Amniotic epithelial cell (primary cell): ENCODE results near the gene KPNA4.
A peak's percentile ranks its signal among the peaks of the same experiment; 100 is the strongest.
"Not testable (repeated sequence)": the region's sequence is repeated elsewhere in the genome, so short reads cannot be mapped to it uniquely, and the experiment has no call there.

Experiments used
- DNase-seq: peaks from one replicate; pipeline ENCODE4 v3.0.0-alpha.2; 2010; ENCODE audit warnings: low read depth

Gene KPNA4

GRCh38 chr3:160490166-160490565, 75.2 kb downstream of the KPNA4 start:
- no peak for DNase-seq

DNA sequence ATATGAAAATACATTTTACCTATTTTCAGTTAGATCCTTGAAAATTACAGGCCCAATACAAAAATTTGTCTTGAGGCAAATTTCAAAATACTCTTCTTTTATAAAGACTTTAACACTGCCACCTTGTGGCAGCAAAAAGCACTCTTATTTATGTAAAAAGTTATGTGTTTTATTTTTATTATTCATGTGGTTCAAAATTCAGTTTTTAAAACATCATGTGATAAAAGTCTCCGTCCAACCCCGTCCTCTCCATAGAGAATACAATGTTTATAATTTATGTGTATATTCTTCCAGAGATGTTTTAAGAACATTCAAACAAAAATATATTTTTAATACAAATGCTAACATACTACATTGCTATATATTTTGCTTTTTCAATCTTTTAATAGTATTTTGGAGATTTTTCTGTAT, 78.9 kb downstream of the KPNA4 start:
- peak; percentile 52 for DNase-seq

DNA sequence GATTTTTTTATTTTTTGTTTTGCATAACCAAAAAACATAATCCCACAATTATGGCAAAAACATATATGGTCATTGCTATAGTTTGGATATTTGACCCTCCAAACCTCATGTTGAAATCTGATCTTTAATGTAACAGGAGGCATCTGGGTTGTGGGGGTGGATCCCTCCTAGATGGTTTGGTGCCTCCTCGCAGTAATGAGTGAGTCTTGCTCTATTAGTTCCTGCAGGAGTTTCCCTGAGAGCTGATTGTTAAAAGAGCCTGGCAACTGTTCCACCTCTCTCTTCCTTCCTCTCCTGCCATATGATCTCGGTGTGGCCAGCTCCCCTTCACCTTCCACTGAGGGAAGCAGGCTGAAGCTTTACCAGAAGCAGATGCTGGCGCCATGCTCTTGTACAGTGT, 82.6 kb downstream of the KPNA4 start:
- no peak for DNase-seq

DNA sequence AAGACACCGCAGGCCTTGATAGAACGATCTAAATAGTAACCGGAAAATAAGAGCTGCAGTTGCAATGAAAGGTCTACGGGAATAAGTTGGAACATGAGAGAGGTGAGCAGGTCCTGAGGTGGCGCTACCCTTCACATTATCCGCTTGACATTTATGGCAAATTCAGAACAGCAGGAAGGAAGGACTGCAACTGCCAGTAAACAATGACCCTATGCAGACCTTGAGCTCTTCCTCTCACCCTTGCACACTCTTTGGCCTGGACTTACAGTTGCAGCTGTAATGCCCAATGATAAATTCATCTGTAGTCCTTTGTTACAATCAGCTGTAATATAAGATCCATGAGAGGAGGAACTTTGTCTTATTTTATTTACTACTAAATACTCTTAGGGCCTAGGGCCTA, 83.5 kb downstream of the KPNA4 start:
- DNase-seq, result no peak

- peak; percentile 12 for DNase-seq
Measured at GRCh38 chr3:160480931-160481330, 84.4 kb downstream of the KPNA4 start.

GRCh38 chr3:160479376-160479775, 86.0 kb downstream of the KPNA4 start:
- DNase-seq, result no peak

DNA sequence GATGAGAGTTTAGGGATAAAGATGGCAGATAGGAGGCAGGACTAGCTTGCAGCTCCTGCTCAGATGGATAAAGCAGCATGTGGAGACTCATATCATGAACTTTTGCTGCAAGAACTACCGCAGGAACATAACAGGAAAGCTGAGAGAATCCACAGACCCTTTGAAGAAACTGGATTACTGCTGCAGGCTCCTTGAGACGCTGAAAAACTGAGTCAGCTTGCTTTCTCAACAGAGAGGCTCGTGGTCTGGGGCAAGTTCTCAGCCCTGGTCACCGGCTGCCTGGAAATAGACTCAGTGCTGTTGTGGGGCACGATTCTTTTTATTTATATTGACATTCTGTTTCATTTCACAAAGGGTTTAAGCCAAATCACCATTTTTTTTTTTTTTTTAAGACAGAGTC, 87.0 kb downstream of the KPNA4 start:
- peak; percentile 91 for DNase-seq

- DNase-seq, result peak; percentile 62
Measured at GRCh38 chr3:160477750-160478149, 87.6 kb downstream of the KPNA4 start.

DNA sequence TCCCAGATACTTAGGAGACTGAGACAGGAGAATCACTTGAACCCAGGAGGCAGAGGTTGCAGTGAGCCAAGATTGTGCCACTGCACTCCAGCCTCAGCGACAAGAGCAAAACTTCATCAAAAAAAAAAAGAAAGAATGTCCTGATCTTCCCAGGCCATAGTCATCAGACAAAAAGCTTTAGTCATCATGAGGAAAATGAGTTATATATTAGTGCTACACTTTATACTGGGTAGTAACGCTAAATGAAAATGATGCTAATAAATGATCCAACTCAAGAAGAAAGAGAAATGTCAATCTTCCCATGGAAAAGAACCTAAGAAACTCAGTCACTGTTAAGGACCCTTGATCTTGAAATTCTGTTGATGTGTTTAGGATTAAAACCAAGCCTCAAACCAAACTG, 89.5 kb downstream of the KPNA4 start:
- DNase-seq, result no peak

GRCh38 chr3:160475153-160475552, 90.2 kb downstream of the KPNA4 start:
- no peak for DNase-seq

DNA sequence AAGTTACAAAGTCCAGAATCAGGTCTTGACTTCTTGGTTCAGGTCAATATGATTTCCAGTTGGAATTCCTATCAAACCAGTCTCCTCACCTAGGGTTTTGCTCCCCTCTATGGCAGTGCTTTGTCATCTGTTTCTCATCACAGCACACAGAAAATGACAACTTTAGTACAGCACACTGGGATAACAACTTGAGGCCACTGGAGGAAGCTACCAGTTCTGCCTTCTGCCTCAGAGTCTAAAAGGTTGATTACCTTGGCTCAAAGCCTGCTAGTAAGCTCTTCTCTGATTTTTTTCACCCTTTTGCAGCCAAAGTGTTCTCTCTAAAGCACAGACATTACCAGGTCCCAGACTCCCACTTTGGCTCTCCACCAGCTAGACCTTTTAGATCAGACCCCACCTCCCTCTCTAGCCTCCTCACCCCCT, 90.9 kb downstream of the KPNA4 start:
- no peak for DNase-seq

- peak; percentile 91 for DNase-seq
Measured at GRCh38 chr3:160473978-160474377, 91.4 kb downstream of the KPNA4 start.

GRCh38 chr3:160473221-160473620, 92.2 kb downstream of the KPNA4 start:
- peak; percentile 42 for DNase-seq

DNA sequence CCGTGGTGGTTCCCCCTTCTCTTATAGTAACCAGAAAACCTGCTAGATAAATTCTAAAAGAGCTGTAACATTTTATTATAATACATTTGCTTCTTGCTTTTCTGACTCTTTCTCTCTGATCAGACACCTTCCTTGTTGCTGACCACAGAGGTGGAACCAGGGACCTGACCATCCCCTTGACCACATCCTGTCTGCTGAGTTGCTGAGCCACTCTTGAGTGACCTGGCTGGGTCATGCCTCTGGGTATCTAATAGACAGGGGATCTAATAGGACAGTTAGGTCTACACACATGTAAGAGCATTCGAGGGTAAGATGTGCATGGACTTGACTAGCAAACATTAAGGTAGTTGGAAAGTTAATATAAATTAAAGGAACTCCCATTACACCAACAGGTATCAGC, 93.0 kb downstream of the KPNA4 start:
- DNase-seq, result no peak

GRCh38 chr3:160471892-160472291, 93.5 kb downstream of the KPNA4 start:
- DNase-seq, result no peak

GRCh38 chr3:160470181-160470580, 95.2 kb downstream of the KPNA4 start:
- no peak for DNase-seq

DNA sequence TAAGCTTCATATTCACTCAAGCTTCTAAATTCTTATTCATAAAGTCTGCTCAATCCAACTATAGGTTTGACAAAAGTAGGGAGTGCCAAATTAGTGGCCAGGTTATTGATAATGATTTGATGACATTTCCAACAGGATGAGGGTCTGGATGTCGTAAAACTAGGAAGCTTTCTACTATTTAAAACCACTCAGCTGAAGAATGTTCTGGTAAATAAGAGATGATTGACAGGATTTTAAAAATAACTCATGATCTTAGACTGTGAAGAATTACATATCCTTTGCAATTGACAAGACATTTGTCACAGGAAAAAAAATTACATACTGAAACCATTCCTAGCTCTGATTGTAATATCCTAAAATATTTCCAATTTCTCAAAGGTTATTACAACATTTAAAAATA, 100.4 kb downstream of the KPNA4 start:
- no peak for DNase-seq

- DNase-seq, result no peak
Measured at GRCh38 chr3:160464321-160464720, 101.0 kb downstream of the KPNA4 start.

- no peak for DNase-seq
Measured at GRCh38 chr3:160460033-160460432, 105.3 kb downstream of the KPNA4 start.

GRCh38 chr3:160459450-160459970, 105.9 kb downstream of the KPNA4 start:
- DNase-seq, result no peak

DNA sequence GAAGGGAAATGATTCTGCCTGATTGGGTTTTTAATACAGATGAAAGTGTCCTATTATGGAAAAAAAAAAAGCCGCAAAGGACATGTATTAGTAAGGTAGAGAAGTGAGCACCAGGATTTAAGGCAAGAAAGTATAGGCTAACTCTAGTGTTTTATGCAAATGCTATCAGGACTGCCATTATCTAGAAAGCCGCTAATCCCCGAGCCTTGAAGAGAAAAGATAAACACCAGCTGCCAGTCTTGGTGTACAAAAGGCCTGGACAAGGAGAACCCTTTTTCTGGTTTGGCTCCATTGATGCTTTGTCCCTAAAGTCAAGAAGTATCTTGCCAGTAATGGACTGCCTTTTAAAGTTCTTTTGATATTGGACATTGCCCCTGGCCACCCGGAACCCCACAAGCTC, 107.2 kb downstream of the KPNA4 start:
- DNase-seq, result no peak

GRCh38 chr3:160455846-160456245, 109.5 kb downstream of the KPNA4 start:
- DNase-seq, result no peak

DNA sequence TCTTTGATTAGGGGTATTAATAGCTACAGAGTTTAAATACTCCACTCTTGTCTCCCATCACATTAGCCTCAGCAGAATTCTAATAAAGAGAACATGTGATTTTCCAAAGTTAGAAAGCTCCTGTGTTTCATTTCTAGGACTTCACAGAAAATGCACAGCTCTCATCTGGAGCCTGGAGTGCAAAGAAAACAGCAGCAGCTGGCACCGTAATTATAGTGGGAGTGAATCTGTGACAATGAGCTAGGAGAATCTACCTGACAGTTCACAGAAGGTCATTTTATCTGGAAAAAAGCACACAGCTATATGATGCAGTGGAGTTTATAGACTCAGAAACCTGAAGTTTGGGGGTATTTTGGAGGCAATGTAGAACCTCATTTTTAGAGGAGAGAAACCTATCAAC, 110.4 kb downstream of the KPNA4 start:
- no peak for DNase-seq

GRCh38 chr3:160452251-160452650, 113.1 kb downstream of the KPNA4 start:
- not testable (repeated sequence) for DNase-seq

DNA sequence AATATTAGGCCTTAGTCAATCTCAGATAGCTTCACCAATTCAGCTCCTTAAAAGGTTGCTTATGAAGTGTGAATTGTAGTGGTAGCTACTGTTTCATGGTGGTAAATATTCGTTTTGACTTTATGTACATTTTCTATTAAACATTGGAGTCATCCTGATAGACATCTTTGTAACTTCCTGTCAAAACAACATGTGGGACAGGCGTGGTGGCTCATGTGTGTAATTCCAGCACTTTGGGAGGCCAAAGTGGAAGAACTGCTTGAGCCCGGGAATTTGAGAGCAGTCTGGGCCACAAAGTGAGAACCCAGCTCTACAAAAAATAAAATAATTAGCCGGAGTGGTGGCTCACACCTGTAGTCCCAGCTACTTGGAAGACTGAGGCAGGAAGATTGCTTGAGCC, 113.8 kb downstream of the KPNA4 start:
- no peak for DNase-seq
